Chondrocyte (in vitro differentiated cells): ENCODE results near the gene CHADL. TPM values are rescaled to one million over a fixed set of nuclear protein-coding genes. Genes with fewer than 3 reads are reported as not detected.
"Not testable (repeated sequence)": the region's sequence is repeated elsewhere in the genome, so short reads cannot be mapped to it uniquely, and the experiment has no call there.

Experiments
- DNase-seq: peaks from one replicate; pipeline ENCODE4 v3.0.0; 2021; ENCODE audit warnings: mixed read lengths, low spot score
- H3K27ac Mint-ChIP-seq: one replicate; pipeline ENCODE4 v1.8.0; 2021; ENCODE audit warnings: mild to moderate bottlenecking, moderate library complexity, mixed read lengths; ENCODE audit not compliant: unreplicated experiment
- H3K27me3 Mint-ChIP-seq: 2 replicates; pipeline ENCODE4 v1.8.0; 2021; ENCODE audit warnings: low read depth, mixed read lengths
- H3K36me3 Mint-ChIP-seq: 2 replicates; pipeline ENCODE4 v1.8.0; 2021; ENCODE audit warnings: low read depth, mixed read lengths
- H3K4me1 Mint-ChIP-seq: 2 replicates; pipeline ENCODE4 v1.8.0; 2021; ENCODE audit warnings: low read depth, mild to moderate bottlenecking, mixed read lengths
- H3K4me3 Mint-ChIP-seq: one replicate; pipeline ENCODE4 v1.8.0; 2021; ENCODE audit warnings: mild to moderate bottlenecking, moderate library complexity, mixed read lengths; ENCODE audit not compliant: unreplicated experiment
- H3K9me3 Mint-ChIP-seq: 2 replicates; pipeline ENCODE4 v1.8.0; 2021; ENCODE audit warnings: low read depth, mixed read lengths
- CTCF ChIP-seq: fragments of 200-600 bp; sonication (generic); IDR thresholded peaks from 2 replicates; pipeline ENCODE4 v1.5.0; 2021; ENCODE audit warnings: antibody characterized with exemption, mild to moderate bottlenecking, moderate library complexity
- total RNA-seq: library from RNA; stranded (reverse); gene quantifications from 3 replicates; pipeline ENCODE4 v1.2.1, GENCODE V29; 2021

Gene CHADL
- total RNA-seq, 1 donor from 2014 or later, result 1.3 TPM

DNA sequence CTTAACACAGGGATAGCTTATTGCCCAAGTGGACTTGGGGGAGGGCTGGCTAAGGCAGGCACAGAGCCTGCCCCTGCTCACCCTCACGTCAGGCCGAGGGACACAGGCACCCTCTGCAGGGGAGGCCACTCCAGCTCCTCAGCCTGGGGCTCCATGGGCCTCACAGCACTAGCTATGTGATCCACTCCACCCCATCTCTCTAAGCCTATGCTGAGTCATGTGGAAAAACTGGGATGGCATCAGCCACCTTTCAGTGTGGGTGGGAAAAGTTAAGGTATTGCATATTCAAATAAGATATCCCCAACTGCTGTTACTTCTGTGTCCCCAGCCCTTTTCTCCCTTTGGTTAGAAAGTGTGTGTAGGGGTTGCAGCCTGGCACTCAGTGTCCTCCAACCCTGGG, 23.0 kb upstream of the CHADL start:
- DNase-seq, result no peak
- no peak overlapping the region for H3K27ac Mint-ChIP-seq
- H3K9me3 Mint-ChIP-seq, result no peaks in the 10 kb centered on the region
- H3K36me3 Mint-ChIP-seq, result peaks cover 34% of the 10 kb centered on the region
- TF ChIP-seq CTCF, result no peak
- H3K4me3 Mint-ChIP-seq, result no peak overlapping the region
- H3K4me1 Mint-ChIP-seq, result no peaks in the 10 kb centered on the region
- H3K27me3 Mint-ChIP-seq, result no peaks in the 10 kb centered on the region

DNA sequence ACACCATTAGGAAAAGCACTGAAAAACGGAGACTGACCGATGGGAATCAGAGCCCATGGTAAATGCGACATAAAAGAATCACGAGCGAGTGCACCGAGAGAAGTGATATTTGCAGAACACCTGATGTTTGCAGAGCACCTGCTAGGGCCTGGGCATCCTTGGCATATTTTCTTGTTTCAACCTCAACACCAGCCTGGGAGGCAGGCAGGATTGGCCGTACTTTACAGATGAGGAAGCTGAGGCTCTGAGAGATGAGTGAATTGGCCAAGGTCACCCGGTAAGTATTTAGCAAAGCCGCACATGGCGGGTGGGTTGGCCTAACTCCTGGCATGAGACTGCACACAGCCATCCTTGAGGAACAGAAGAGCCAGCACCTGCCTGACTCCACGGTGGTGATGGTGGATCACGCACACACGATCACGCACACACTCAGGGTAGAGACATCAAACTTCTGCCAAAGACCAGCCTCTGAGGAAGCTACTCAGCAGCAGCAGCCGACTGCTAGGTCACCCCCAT, 21.6 kb upstream of the CHADL start:
- Mint-ChIP-seq H3K27me3 (no peaks in the 10 kb centered on the region), H3K9me3 (no peaks in the 10 kb centered on the region), H3K36me3 (peaks cover 29% of the 10 kb centered on the region), H3K27ac (no peak overlapping the region), H3K4me3 (no peak overlapping the region), H3K4me1 (peaks cover 2% of the 10 kb centered on the region)
- no peak for TF ChIP-seq CTCF
- no peak for DNase-seq

DNA sequence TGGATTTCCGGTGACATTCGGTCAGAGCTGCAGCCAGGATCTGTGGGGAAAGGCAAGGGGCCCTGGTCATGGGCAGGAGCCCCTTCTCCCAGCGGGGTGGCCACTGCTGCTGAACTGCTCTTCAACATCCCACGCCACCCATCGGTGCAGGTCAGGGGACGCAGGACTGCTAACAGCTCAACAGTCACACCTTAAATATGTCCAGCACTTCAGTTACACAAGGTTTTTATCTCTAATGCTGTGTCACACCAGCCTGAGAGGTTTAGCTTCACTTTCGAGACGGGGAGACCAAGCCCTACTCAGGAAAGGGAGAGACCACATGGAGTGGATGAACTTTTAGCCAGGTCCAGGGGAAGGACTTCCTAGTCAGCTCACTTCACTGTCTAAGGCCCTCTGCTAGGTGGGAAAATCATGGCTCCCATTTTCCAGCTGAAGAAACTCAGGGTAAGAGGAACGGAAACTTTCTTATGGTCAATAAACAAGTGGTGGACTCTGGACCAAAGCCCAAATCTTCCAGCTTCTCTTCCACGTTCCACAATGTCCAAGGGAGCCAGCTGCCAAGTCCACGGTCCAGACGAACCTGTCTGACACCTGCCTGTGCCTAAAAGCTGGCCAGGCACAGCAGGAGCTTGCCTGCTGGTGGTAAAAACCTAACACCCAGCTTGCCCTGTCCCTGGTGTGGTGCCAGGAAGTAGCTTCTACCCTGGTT, 21.0 kb upstream of the CHADL start:
- no peak for DNase-seq
- H3K27me3 Mint-ChIP-seq, result no peaks in the 10 kb centered on the region
- H3K27ac Mint-ChIP-seq, result no peak overlapping the region
- H3K4me1 Mint-ChIP-seq, result peaks cover 8% of the 10 kb centered on the region
- H3K36me3 Mint-ChIP-seq, result peaks cover 29% of the 10 kb centered on the region
- no peaks in the 10 kb centered on the region for H3K9me3 Mint-ChIP-seq
- no peak for TF ChIP-seq CTCF
- no peak overlapping the region for H3K4me3 Mint-ChIP-seq

DNA sequence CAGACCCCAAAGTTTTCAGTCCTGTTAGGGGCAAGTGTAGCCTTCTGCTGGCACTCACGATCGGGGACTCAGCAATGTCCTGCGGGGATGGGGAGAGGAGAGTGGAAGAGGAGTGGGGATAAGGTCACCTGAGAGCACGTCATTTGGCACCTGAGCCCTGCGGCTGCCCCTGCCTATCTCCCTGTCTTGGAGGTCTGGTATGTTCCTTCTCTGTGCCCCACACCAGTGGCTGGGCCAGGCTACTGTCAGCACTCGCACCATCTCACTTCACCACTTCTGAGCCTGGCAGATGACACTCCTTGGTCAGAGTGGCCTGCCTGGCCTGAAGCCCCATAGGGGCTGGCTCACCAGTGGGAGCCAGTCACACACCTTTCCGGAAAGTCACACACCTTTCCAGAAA, 20.1 kb upstream of the CHADL start:
- H3K4me3 Mint-ChIP-seq, result no peak overlapping the region
- no peaks in the 10 kb centered on the region for H3K27me3 Mint-ChIP-seq
- peaks cover 27% of the 10 kb centered on the region for H3K36me3 Mint-ChIP-seq
- no peaks in the 10 kb centered on the region for H3K9me3 Mint-ChIP-seq
- peaks cover 15% of the 10 kb centered on the region for H3K4me1 Mint-ChIP-seq
- H3K27ac Mint-ChIP-seq, result peak overlapping the region; percentile 36
- no peak for DNase-seq
- no peak for TF ChIP-seq CTCF

- H3K4me3 Mint-ChIP-seq, H3K27ac Mint-ChIP-seq, DNase-seq, H3K9me3 Mint-ChIP-seq, H3K27me3 Mint-ChIP-seq: not testable (repeated sequence)
- peaks cover 15% of the 10 kb centered on the region for H3K4me1 Mint-ChIP-seq
- H3K36me3 Mint-ChIP-seq, result peaks cover 24% of the 10 kb centered on the region
Measured at GRCh38 chr22:41259756-41260155, 19.0 kb upstream of the CHADL start.

GRCh38 chr22:41257696-41258095, 17.0 kb upstream of the CHADL start:
- no peak for DNase-seq
- H3K4me3 Mint-ChIP-seq, result no peak overlapping the region
- no peak overlapping the region for H3K27ac Mint-ChIP-seq
- H3K4me1 Mint-ChIP-seq, result peaks cover 15% of the 10 kb centered on the region
- TF ChIP-seq CTCF, result no peak
- H3K9me3 Mint-ChIP-seq, result no peaks in the 10 kb centered on the region
- H3K27me3 Mint-ChIP-seq, result no peaks in the 10 kb centered on the region
- peaks cover 21% of the 10 kb centered on the region for H3K36me3 Mint-ChIP-seq
